ENCODE data around the gene ARHGAP22.

DNA sequence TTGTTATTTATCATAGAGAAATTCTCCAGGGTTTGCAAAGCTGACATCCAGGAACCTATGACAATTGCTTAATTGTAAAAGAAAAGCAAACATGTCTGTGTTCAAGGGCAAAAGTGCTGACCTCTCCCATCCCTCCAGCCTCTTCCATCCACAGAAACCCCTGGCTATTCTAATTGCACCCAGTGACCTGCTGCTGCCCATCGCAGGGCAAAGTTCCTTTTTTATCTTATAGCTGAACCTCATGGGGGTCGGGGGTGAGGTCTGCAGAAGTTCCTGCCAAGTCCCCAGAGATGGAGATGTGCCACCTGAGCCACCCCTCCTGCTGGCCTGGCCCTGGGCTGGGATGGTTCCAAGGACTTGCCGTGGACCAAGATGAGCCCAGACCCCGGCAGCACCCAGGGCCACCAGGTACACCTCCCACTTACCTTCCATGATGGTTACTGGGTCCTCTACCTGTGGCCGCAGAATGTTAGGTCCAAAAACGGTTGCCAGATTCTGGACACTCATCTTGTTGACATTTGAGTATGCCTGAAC, 151.9 kb downstream of the ARHGAP22 start:
- TF ChIP-seq, protein P1, sequence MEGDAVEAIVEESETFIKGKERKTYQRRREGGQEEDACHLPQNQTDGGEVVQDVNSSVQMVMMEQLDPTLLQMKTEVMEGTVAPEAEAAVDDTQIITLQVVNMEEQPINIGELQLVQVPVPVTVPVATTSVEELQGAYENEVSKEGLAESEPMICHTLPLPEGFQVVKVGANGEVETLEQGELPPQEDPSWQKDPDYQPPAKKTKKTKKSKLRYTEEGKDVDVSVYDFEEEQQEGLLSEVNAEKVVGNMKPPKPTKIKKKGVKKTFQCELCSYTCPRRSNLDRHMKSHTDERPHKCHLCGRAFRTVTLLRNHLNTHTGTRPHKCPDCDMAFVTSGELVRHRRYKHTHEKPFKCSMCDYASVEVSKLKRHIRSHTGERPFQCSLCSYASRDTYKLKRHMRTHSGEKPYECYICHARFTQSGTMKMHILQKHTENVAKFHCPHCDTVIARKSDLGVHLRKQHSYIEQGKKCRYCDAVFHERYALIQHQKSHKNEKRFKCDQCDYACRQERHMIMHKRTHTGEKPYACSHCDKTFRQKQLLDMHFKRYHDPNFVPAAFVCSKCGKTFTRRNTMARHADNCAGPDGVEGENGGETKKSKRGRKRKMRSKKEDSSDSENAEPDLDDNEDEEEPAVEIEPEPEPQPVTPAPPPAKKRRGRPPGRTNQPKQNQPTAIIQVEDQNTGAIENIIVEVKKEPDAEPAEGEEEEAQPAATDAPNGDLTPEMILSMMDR (IDR thresholded peaks at IDR 0.05): no peak
- TF ChIP-seq POLR2A (IDR thresholded peaks at IDR 0.05): no peak
- no peak for TF ChIP-seq POLR2AphosphoS5 (IDR thresholded peaks at IDR 0.05)
- TF ChIP-seq EP300 (IDR thresholded peaks at IDR 0.05): no peak

All from upper lobe of left lung (tissue), 4 donors.